GM18951 (cell line): ENCODE results near the gene SLCO4A1.

ENCODE experiments used
- POLR2A ChIP-seq: IDR thresholded peaks from 4 replicates; pipeline ENCODE4 v1.6.1; 2011; ENCODE audit warnings: mild to moderate bottlenecking; ENCODE audit not compliant: insufficient read length, insufficient read depth; ENCODE audit errors: extremely low read depth
- in situ Hi-C: fragments of 300-500 bp; cut with MboI; formaldehyde crosslinking; loops from one replicate; pipeline ENCODE4 v1.12.0; 2022; ENCODE audit warnings: low sequenced_read_pairs, mixed read lengths, inconsistent platforms; ENCODE audit not compliant: unreplicated experiment

The SLCO4A1 gene

GRCh38 chr20:62633598-62634329 is 8.5 kb upstream of the SLCO4A1 start:
- in situ Hi-C loops = no loop called here
- no peak for TF ChIP-seq POLR2A

GRCh38 chr20:62634330-62634967 is 7.9 kb upstream of the SLCO4A1 start:
- in situ Hi-C loops = no loop called here

GRCh38 chr20:62635232-62635631 is 7.1 kb upstream of the SLCO4A1 start:
- in situ Hi-C loops = no loop called here
- no peak for TF ChIP-seq POLR2A

More at GRCh38 chr20:62634330-62634967, 7.9 kb upstream of the SLCO4A1 start:
- no peak for TF ChIP-seq POLR2A

- in situ Hi-C loops = no loop called here
- no peak for TF ChIP-seq POLR2A
Observed at GRCh38 chr20:62635852-62636251, 6.5 kb upstream of the SLCO4A1 start.

GRCh38 chr20:62636446-62636845 is 5.9 kb upstream of the SLCO4A1 start:
- in situ Hi-C loops = no loop called here
- no peak for TF ChIP-seq POLR2A

GRCh38 chr20:62637110-62637509 is 5.2 kb upstream of the SLCO4A1 start:
- no peak for TF ChIP-seq POLR2A
- in situ Hi-C loops = no loop called here

- no peak for TF ChIP-seq POLR2A
- in situ Hi-C loops = no loop called here
Observed at GRCh38 chr20:62637521-62638054, 4.7 kb upstream of the SLCO4A1 start.

GRCh38 chr20:62638055-62638570 is 4.2 kb upstream of the SLCO4A1 start:
- TF ChIP-seq POLR2A = no peak
- in situ Hi-C loops = no loop called here

- in situ Hi-C loops = no loop called here
- no peak for TF ChIP-seq POLR2A
Observed at GRCh38 chr20:62638679-62639406, 3.5 kb upstream of the SLCO4A1 start.

GRCh38 chr20:62639765-62640164 is 2.5 kb upstream of the SLCO4A1 start:
- no peak for TF ChIP-seq POLR2A
- in situ Hi-C loops = no loop called here

GRCh38 chr20:62640870-62641269 is 1.4 kb upstream of the SLCO4A1 start:
- TF ChIP-seq POLR2A = no peak
- in situ Hi-C loops = no loop called here

- in situ Hi-C loops = no loop called here
- no peak for TF ChIP-seq POLR2A
Observed at GRCh38 chr20:62641321-62642050, 817 bp upstream of the SLCO4A1 start.
